GM19372 (cell line): ENCODE measurements around the gene DNAH9.
"Not testable (repeated sequence)": the region's sequence is repeated elsewhere in the genome, so short reads cannot be mapped to it uniquely, and the experiment has no call there.

Experiments
- ATAC-seq: cut with Tn5 transposase; IDR thresholded peaks from one replicate; pipeline ENCODE4 v1.9.1; 2021; ENCODE audit warnings: mild to moderate bottlenecking, low read depth, moderate library complexity; ENCODE audit not compliant: unreplicated experiment

DNAH9 gene

DNA sequence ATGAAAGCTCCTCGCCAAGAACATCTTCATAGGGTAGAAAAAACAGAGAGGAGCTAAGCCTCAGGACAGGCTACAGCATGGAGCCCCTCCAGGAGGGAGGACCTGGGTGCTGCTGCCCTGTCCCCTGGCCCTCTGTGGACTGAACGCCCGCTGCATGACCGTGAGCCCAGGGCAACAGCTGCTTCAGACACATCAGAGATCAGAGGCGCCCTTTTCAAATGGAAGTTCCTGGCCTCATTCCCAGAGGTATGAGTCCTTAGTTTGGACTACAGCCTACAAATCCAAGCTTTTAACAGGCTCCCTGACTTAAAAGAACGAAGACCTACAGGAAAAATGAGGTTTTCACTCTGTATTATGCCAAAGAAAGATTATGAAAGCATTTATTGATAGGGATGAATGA is 350.5 kb downstream of the DNAH9 start:
- no peak for ATAC-seq

DNA sequence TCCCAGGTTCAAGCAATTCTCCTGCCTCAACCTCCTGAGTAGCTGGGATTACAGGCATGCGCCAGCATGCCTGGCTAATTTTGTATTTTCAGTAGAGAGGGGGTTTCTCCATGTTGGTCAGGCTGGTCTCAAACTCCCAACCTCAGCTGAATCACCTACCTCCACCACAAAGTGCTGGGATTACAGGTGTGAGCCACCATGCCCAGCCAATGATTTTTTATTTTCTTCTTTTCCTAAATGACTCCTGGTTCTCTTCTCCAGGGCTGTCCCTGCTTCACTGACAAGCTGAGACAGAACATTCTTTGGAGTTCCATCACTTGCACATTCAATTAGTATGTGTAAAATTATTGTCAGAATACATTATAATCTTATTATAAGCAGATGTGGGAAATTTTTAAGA is 351.3 kb downstream of the DNAH9 start:
- not testable (repeated sequence) for ATAC-seq

DNA sequence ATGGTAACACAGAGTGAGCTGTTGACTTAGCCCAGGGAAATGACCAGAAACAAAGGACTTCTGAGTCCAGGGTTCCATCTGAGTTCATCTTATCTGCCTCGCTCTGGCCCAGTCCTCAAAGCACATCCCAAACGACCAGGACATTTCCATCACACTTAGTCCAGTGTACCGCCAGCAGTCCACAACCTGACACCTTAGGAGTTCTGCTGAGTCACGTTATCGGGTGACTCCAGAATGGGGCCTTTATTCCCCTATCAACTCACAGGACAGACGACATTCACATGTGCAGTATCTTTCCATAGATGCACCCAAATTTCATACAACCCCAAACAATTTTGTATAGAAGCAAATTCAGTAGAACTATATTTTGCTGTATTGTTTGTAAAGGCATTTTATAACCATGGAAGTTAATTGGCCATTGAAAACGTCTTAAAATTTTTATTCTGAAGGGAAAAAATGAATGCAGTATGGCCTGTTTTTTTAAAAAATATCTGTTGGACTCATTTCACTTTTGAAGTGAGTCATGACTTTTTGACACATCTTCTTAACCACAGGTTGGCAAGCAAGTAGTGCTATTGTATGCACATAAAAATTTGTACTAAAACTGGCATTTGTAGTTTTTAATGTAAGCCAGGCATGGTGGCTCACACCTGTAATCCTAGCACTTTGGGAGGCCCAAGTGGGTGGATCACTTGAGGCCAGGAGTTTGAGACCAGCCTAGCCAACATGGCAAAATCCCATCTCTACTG is 352.7 kb downstream of the DNAH9 start:
- ATAC-seq: no peak

- no peak for ATAC-seq
Measured at GRCh38 chr17:11952610-11953009, 354.3 kb downstream of the DNAH9 start.

DNA sequence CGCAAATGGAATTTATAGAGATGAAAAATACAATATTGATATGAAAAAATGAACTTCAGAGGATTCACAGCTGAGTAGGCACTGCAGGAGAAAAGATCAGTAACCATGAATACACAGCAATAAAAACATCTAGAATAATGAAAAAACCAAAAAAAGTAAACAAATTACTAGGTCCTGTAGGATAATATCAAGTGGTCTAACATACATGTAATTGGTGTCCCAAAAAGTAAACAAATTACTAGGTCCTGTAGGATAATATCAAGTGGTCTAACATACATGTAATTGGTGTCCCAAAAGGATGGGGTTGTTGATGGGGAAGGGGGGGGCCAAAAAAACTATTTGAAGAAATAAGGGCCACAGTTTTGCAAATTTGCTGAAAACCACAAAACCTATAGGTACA is 355.7 kb downstream of the DNAH9 start:
- ATAC-seq: no peak

GRCh38 chr17:11954936-11955335 is 356.7 kb downstream of the DNAH9 start:
- ATAC-seq: no peak

DNA sequence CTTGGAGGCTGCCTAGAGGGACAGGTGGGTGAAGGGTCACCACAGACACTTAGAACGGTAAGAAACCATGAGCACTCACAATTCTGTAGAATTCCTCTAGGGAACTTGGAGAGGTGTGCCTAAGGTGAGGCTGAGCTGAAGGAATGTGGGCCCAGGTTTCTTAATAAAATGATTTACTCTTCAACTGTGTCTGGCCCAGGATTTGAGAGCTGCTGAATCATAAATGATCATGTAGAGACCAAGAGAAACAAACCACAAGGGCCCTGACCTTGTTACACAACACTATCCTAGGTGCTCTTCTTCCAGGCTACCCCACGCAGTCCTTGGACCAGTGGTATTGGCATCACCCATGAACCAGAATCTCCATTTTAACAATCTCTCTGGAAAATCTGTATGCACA is 371.3 kb downstream of the DNAH9 start:
- ATAC-seq: no peak

DNA sequence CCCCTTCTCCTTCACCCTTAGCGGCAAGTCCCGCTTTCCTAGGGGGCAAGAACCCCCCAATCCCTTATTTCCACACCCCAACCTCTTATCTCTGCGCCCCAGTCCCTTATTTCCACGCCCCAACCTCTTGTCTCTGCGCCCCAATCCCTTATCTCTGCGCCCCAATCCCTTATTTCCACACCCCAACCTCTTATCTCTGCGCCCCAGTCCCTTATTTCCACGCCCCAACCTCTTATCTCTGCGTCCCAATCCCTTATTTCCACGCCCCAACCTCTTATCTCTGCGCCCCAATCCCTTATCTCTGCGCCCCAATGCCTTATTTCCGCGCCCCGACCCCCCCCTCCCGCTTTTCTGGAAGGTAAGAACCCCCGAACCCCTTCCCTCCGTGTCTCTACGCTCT is 374.5 kb downstream of the DNAH9 start:
- not testable (repeated sequence) for ATAC-seq

GRCh38 chr17:11979795-11980194 is 381.5 kb downstream of the DNAH9 start:
- no peak for ATAC-seq

DNA sequence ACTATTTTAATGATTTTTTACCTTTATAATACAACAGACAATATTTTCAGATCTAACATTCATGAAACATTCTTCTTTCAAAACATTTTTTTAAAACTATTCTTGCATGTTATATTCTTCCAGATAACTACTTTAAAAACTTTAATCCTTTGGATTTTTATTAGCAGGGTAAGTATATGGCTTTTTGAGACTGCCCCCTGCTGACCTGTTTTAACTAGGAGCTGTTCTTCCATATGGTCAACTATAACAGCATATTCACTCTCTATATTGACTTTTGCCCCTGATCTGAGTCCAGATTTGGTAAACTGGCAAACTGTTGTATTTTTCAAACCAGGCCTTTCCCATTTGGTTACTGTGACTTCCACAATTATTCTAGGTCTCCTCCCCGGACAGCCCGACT is 382.5 kb downstream of the DNAH9 start:
- ATAC-seq: no peak

- ATAC-seq: no peak
Measured at GRCh38 chr17:11981862-11982261, 383.6 kb downstream of the DNAH9 start.

DNA sequence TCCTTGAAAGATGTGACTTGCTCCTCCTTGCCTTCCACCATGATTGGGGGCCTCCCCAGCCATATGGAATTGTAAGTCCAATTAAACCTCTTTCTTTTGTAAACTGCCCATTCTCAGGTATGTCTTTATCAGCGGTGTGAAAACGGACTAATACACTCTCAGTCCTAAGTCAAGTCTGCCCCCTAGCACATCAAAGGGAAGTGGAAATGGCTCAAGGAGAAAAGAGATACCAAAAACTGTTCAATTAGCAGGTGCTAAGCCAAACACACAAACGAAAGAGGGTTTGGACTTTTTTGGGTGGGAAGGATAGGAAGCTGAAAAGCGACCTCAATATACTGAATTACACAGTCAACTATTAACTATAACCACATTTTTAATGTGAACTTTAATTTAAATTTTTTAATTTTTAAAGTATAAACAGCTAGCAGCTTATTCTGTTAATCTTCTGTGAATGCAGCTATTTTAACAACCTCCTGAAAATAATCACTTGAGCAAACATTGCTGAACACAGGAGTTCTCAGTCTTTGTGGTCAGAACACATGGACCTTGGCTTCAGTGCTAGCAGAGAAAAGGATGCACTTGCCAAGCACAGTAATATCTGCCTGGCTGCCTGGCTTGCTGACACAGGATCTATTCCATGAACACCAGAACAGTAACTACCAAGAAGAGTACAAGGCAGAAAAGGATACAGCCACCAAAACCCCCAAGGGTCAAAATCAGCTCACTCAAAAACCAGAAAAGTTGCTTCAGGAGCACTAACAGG is 388.1 kb downstream of the DNAH9 start:
- no peak for ATAC-seq

GRCh38 chr17:11986942-11987329 is 388.7 kb downstream of the DNAH9 start:
- no peak for ATAC-seq

DNA sequence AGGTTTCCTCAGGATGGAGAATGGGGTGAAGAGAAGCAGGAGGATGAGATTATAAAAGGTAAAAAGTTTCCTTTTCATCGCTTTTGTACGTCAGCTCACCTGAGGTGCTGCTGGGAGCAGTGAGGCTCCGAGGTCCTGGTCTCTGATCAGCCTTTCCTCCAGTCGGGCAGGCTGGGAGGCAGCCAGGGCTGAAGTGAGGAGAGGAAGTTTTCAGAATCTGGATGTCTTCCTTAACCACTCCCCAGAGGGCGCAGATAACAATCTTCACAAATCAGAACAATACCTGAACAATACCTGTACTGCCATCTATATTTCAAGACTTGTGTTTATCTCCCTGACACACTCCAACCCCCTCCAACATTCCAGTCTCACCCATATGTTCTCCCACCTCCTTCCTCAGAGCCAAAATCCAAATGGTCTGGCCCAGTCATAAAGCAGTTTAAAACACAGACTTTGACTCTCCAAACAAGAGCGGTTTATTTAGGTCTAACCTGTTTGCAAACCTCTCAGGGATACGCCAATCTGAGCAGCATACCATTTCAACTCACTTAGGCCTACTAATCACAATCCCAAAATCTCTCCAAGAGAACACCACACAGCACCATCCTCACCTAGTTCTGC is 392.2 kb downstream of the DNAH9 start:
- no peak for ATAC-seq

DNA sequence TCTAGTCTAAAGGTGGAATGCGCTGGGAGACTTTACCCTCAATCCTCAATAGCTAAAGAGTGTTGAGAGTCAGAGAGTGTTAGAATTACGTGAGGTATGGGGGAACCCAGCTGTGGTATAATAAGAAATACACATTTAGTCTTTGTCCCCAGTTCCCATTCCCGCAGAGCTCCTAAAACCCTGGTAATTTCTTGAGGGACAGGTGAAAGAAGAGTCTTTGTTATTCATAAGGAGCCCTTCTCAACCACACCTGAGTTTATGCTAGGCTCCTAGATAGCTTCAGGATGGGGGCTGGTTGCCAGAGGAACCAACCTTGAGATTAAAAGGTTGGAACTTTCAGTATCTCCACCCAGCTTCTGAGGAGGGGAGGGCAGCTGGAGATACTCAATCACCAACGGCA is 393.2 kb downstream of the DNAH9 start:
- no peak for ATAC-seq

DNA sequence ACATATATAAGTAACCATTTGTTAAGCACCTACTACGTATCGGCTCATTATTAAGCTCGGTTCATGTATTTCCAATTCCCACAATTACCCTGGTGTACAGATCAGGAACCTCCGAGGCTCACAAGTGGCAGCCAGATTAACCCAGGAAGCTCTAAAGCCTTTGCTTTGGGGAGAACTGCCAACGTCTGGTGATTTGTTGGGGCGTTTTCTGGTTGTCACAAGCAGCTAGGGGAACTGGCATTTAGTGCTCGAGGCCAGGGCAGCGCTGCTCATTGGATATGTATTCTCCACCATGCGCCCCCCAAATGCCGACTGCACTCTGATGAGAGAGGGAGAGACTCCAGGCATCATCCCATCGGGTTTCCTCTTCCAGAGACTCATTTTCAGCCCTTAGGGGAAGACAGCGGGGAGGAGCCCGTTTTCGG is 398.5 kb downstream of the DNAH9 start:
- peak; percentile 28 for ATAC-seq

- ATAC-seq: peak; percentile 94
Measured at GRCh38 chr17:11997147-11997971, 399.1 kb downstream of the DNAH9 start, which contains the start of gene ZNF18. TSS of gene ZNF18 (minus strand) at chr17:11997475. CDS start at chr17:11992829, 4,646 bp downstream.

DNA sequence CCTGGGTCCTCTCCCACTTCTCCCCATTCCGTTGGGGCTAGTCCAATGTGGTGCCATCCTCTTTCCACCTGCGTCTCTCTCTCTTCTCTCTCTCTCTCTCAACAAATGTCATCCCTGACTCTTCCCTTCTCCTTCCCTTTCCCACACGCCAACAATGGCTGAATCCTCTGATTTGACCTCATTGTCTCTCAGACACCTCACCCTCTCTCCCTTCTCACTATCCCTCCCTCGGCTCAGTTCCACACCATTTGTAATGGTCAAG is 399.6 kb downstream of the DNAH9 start:
- ATAC-seq: no peak

- ATAC-seq: no peak
Measured at GRCh38 chr17:11999696-12000095, 401.4 kb downstream of the DNAH9 start.

DNA sequence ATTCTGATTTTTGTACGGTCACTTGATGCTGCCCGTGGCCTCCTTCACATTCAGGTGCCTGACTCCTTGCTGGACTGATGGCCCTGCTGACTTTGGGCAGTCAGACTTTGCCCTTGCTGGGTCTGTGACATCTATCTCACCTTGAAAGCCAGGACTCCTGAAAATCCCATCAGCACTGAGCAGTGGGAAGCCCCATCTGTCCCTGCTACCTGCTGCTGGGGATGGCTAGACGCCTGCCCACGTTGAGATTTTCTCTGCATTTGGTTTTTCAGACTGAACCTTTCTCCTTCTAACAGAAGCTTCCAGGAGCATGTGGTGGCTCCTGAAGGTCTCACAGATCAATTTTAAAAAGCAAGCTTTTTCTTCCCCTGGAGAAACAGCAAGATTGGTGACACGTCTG is 409.2 kb downstream of the DNAH9 start:
- no peak for ATAC-seq
